Transverse colon (tissue), 4 donors: ENCODE measurements around the gene SYT1.

Experiments used
- POLR2A ChIP-seq: fragments of 450-650 bp; IDR thresholded peaks from one replicate; pipeline ENCODE4 v1.6.1; 2016; ENCODE audit warnings: antibody characterized with exemption, mild to moderate bottlenecking, moderate library complexity
- POLR2AphosphoS5 ChIP-seq, 3 donors: sonication (generic); formaldehyde crosslinking; IDR thresholded peaks; one replicate each; pipeline ENCODE4 v1.6.1; 2016; ENCODE audit warnings: antibody characterized with exemption in 3 of 3
- TF ChIP-seq, protein P1 (sequence below), 5 experiments: fragments of 200-600 bp in 3 of 5; fragments of 450-650 bp in 2 of 5; sonication (generic) in 3 of 5; IDR thresholded peaks; 1 replicate in 2 of 5; 2 replicates in 3 of 5; pipeline ENCODE4 v1.5.1; 2016 to 2017; ENCODE audit warnings: antibody characterized with exemption in 5 of 5, inconsistent platforms in 3 of 5, mild to moderate bottlenecking in 2 of 5, moderate library complexity in 1 of 5

DNA sequence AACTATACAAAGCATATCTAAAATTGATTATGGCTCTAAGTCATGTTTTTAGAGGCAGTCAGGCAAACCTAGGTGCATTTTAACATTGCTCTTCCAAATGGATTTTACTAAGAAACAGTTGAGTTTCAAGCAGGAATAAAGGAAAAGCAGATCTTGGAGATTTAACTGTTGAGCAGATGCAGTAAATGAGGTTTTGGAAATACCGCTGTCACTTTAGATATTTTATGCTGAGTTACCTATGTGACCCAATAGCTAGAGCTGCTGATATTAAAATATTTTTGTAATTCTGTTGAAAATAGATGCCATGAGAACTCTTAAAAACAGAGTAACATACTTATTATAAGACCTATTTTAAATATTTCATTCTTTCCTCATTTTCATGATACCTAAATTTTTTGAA is 181.4 kb downstream of the SYT1 start:
- TF ChIP-seq, protein P1, sequence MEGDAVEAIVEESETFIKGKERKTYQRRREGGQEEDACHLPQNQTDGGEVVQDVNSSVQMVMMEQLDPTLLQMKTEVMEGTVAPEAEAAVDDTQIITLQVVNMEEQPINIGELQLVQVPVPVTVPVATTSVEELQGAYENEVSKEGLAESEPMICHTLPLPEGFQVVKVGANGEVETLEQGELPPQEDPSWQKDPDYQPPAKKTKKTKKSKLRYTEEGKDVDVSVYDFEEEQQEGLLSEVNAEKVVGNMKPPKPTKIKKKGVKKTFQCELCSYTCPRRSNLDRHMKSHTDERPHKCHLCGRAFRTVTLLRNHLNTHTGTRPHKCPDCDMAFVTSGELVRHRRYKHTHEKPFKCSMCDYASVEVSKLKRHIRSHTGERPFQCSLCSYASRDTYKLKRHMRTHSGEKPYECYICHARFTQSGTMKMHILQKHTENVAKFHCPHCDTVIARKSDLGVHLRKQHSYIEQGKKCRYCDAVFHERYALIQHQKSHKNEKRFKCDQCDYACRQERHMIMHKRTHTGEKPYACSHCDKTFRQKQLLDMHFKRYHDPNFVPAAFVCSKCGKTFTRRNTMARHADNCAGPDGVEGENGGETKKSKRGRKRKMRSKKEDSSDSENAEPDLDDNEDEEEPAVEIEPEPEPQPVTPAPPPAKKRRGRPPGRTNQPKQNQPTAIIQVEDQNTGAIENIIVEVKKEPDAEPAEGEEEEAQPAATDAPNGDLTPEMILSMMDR (IDR thresholded peaks at IDR 0.05): no peak
- TF ChIP-seq POLR2AphosphoS5 (IDR thresholded peaks at IDR 0.05): no peak
- no peak for TF ChIP-seq POLR2A
